Measurements from ENCODE around the gene PRDM10.

Gene PRDM10

GRCh38 chr11:129995163-129995562, 7.5 kb downstream of the PRDM10 start:
- no peak for DNase-seq (ENCODE audit: low spot score)
- no peak for TF ChIP-seq CTCF (IDR thresholded peaks at IDR 0.05; ENCODE audit: extremely low read depth, insufficient read depth, missing control alignments)
- in situ Hi-C loops (cut with MboI; ENCODE audit: low pct_unique_long_range_greater_than_20kb, low sequenced_read_pairs, unreplicated experiment): no loop called here

DNA sequence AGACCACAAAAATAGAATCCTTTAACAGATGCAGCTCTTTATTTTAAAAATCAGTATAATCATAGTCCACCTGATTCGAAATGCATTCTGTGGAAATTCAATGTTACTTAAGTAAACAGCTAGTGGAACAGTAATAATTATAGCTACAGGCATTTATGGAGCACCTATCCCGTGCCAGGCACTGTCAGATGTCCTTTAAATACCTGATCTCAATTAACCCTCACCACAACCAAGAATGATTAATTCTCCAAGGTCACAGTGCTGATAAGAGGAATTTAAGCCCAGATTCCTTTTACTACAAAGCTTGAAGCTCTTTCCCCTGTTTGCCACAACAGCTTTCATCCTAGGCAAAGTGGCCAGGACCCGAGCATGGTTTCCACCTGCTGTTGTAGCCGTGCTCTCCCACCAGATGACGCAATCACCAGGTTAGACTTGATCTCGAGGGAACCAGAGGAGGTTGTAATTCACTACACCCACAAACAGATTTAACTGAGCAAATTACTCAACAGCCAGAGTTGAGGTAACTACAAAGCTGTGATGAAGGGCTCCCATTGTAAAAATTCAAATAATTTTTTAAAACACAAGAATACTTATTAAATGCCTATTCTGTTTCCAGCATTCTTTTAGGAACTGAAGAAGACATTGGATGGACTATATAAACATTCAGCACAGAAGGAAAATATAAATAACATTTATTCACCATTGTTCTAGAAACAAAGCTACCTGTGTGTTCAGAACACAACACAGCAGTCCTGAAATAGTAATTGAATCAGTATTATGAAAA, 10.3 kb downstream of the PRDM10 start:
- in situ Hi-C loops (cut with MboI; ENCODE audit: low pct_unique_long_range_greater_than_20kb, low sequenced_read_pairs, unreplicated experiment): no loop called here
- peak; percentile 55 for DNase-seq (ENCODE audit: low spot score)
- TF ChIP-seq CTCF (IDR thresholded peaks at IDR 0.05; ENCODE audit: extremely low read depth, insufficient read depth, missing control alignments): peak; percentile 55

GRCh38 chr11:129989149-129989813, 13.4 kb downstream of the PRDM10 start:
- TF ChIP-seq CTCF (IDR thresholded peaks at IDR 0.05; ENCODE audit: extremely low read depth, insufficient read depth, missing control alignments): no peak
- in situ Hi-C loops (cut with MboI; ENCODE audit: low pct_unique_long_range_greater_than_20kb, low sequenced_read_pairs, unreplicated experiment): no loop called here
- no peak for DNase-seq (ENCODE audit: low spot score)

DNA sequence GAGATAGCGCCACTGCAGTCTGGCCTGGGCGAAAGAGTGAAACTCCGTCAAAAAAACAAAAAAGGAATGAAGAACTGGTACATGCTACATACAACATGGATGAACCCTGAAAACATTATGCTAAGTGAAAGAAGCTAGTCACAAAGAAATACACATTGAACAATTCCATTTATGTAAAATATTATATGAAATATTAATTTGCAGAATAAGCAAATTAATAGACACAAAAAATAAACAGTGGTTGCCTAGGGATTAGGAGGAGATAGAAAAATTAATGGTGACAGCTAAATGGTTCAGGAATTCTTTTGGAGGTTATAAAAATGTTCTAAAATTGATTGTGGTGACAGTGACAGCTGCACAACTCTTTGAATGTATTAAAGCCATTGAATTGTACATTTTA, 14.7 kb downstream of the PRDM10 start:
- no peak for TF ChIP-seq CTCF (IDR thresholded peaks at IDR 0.05; ENCODE audit: extremely low read depth, insufficient read depth, missing control alignments)
- in situ Hi-C loops (cut with MboI; ENCODE audit: low pct_unique_long_range_greater_than_20kb, low sequenced_read_pairs, unreplicated experiment): no loop called here
- DNase-seq (ENCODE audit: low spot score): no peak

- in situ Hi-C loops (cut with MboI; ENCODE audit: low pct_unique_long_range_greater_than_20kb, low sequenced_read_pairs, unreplicated experiment): no loop called here
- DNase-seq (ENCODE audit: low spot score): no peak
- no peak for TF ChIP-seq CTCF (IDR thresholded peaks at IDR 0.05; ENCODE audit: extremely low read depth, insufficient read depth, missing control alignments)
Observed at GRCh38 chr11:129985823-129986222, 16.8 kb downstream of the PRDM10 start.

- no peak for DNase-seq (ENCODE audit: low spot score)
- in situ Hi-C loops (cut with MboI; ENCODE audit: low pct_unique_long_range_greater_than_20kb, low sequenced_read_pairs, unreplicated experiment): no loop called here
Observed at GRCh38 chr11:129980086-129980485, 22.5 kb downstream of the PRDM10 start.

More at GRCh38 chr11:129980086-129980485, 22.5 kb downstream of the PRDM10 start:
- no peak for TF ChIP-seq CTCF (IDR thresholded peaks at IDR 0.05; ENCODE audit: extremely low read depth, insufficient read depth, missing control alignments)

Data from GM13977 (cell line).